ENCODE results near the gene SAT2.

The SAT2 gene

GRCh38 chr17:7589891-7590691, 37.5 kb downstream of the SAT2 start, which contains the start of gene SOX15:
Gene SOX15, minus strand, starts transcription at chr17:7590094. Its CDS starts 418 bp downstream, at chr17:7589676.
- no peak for DNase-seq

DNA sequence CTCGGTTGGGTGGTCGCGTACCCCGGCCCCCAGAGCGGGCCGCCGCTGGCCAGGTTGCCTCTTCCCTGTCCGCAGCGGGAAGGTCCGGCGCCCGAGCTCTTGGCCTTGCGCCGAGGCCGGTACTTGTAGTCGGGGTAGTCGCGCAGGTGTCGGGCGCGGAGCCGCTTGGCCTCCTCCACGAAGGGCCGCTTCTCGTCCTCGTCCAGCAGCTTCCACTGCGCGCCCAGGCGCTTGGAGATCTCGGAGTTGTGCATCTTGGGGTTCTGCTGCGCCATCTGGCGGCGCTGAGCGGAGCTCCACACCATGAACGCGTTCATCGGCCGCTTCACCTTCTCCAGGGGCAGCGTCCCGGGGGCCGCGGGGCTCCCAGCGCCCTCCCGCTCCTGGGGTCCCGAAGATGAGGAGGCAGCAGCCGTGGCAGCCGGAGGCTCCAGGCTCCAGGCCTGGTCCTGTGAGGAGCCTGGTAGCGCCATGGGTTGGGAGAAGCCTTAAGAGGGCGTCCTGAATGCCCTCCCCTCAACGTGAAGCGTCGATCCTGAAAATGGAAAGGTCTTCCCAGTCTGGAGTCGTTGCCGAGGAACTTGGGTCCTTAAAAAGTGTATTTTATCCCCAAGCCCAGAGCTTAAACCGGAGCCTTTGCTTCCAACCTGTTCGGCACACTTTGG, 38.3 kb downstream of the SAT2 start:
- DNase-seq: peak; percentile 90

- DNase-seq: no peak
These were observed 38.9 kb downstream of the SAT2 start for GRCh38 chr17:7588553-7589203.

DNA sequence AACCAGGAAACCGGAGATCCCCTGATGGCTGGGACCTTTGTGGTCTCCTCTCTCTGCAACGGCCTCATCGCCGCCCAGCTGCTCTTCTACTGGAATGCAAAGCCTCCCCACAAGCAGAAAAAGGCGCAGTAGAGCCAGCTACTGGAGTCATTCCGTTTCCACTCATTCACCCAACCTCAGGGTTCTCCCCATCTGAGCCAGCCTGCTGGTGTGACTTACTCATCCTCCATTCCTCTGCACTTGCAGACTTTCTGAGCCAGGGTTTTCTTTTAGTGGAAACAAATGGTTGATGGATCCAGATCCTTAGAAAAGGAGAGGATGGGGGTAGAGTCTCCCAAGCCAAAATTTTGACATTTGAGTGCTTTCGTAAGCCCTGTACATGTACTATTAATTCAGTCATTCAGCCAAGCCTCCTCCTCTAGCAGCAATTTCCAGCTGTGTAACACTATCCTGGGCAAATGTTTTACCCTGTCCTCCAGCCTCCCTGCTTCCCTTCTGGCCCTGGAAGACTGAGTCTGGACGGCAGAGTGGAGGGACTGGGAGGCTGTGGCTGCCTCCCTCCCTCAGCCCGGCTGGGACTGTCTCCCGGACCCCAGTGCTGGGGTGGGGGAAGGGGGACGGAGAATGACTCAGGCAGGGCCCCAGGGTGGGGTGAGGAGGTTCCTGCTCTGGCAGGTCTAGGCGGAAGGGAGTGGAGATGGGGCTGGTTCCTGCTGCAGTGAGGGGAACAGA, 40.0 kb downstream of the SAT2 start:
- DNase-seq: no peak

- DNase-seq: no peak
These were observed 40.8 kb downstream of the SAT2 start for GRCh38 chr17:7586673-7587419.

DNA sequence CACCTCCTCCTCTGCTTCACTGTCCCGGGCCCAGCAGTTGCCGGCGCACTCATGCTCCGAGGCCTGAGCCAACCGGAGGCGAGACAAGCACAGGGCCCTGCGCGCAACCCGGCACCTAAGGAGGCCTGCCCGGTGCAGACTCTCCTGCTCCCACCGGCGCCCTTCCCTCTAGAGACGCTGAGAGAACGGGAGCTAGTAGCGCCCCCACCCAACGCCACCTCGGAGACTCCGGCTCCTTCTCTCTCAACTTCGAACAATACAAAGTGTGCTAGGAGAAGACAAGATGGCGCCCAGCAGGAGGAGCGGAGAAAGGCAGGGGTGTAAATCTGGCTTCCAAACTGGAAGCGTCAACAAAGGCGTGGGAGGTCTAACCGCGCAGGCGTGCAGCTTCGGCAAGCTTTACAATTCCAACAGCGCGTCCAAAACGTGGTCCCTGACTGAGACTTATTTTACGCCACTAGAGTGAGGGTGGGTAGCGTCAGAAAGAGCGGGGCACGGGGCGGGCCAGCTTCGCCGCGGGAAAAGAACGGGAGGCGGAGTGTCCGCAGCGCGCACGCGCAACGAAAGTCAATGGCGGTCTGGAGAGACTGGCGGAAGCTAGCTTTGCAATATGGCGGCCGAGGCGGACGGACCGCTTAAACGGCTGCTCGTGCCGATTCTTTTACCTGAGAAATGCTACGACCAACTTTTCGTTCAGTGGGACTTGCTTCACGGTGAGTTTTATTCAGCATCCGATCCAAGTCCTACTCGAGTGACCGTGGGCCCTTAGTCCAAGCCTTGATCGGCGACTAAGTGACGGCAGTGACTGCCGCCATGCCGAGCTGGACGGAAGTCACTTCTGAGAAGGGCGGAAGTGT, 44.1 kb downstream of the SAT2 start, which contains the start of gene MPDU1:
Gene MPDU1 (plus strand): TSS at position 600 of the 857 bp plus-strand sequence. CDS start 11 bp downstream, at position 611.
- peak; percentile 99 for DNase-seq

DNA sequence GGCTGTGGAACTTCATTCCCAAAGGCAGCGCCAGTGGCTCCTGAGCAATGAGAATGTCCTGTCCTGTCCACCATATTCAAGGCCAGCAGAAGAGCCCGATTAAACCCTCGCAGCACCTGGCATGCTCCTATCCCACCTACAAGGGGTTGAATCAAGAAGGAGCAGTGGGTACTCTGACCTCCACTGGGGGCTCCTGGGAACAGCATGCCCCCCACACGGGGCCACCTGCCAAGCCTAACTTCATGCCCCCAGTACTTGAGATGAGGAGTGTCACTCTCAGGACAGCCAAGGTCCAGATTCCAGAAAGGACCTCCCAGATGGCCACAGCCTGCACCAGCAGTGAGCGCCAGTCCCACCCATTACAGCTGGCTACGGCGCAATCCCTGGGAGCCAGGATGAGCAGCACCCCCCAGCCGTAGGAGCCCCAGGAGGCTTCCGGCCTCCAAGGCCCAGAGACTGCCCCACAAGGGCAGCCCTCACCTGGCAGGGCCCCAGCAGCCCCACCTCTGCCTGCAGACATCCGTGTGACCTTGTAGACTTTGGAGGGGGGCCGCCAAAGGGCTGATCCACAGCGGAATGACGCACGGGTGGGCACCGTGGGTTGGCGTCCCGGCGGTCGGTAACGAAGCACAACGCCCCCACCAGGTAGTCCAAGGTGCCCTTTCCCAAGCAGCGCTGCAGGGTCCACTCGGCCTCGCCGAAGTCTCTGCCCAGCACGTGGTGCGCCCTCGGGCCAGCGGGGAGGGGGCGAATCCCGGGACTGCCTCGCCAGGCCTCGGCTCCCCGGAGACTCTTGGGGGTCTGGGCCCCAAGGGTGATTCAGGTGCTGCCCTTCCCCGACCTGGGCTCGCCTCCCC, 45.0 kb downstream of the SAT2 start:
- no peak for DNase-seq

- no peak for DNase-seq
These were observed 46.7 kb downstream of the SAT2 start for GRCh38 chr17:7580604-7581575.

DNA sequence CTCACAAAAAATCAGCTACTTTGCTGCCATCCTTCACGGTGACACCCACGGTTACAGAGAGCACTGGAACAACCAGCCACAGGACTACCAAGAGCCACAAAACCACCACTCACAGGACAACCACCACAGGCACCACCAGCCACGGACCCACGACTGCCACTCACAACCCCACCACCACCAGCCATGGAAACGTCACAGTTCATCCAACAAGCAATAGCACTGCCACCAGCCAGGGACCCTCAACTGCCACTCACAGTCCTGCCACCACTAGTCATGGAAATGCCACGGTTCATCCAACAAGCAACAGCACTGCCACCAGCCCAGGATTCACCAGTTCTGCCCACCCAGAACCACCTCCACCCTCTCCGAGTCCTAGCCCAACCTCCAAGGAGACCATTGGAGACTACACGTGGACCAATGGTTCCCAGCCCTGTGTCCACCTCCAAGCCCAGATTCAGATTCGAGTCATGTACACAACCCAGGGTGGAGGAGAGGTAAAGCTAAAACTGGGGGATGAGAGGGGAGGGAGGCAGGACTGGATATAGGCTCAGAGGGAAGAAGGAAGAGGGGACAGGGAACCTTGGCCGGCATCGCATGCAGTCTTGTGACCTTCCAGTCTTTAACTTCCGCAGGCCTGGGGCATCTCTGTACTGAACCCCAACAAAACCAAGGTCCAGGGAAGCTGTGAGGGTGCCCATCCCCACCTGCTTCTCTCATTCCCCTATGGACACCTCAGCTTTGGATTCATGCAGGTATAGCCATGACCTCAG, 47.6 kb downstream of the SAT2 start:
- no peak for DNase-seq

- peak; percentile 71 for DNase-seq
These were observed 48.4 kb downstream of the SAT2 start, which contains the start of gene CD68 for GRCh38 chr17:7579001-7579833. Gene CD68, plus strand, starts transcription at chr17:7579638. Its CDS starts 40 bp downstream, at chr17:7579678.

DNA sequence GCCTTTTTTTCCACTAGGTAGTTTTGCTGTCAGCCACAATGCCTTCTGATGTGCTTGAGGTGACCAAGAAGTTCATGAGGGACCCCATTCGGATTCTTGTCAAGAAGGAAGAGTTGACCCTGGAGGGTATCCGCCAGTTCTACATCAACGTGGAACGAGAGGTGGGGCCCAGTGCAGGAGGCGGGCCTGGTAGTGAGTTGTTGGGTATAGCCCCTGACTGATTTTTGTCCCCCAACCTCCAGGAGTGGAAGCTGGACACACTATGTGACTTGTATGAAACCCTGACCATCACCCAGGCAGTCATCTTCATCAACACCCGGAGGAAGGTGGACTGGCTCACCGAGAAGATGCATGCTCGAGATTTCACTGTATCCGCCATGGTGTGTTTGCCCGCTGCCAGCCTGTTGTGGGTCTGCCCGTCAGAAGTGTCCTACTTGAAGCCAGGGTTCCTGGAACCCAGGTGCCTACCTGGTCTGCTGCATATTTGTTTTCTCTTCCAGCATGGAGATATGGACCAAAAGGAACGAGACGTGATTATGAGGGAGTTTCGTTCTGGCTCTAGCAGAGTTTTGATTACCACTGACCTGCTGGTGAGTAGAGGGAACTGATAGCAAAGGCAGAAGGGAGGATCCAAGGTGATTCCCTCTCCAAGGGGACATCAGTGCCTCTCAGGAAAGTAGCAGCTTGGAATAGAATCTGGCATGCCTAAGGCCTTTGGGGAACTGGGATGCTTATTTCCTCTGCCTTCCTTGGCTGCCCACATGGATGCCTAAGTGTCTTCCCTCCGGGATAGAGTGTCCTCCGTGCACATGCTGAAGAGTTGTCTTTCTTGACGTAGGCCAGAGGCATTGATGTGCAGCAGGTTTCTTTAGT, 50.1 kb downstream of the SAT2 start:
- no peak for DNase-seq

GRCh38 chr17:7576432-7576937, 51.1 kb downstream of the SAT2 start:
- DNase-seq: no peak
